HepG2 (cell line): ENCODE measurements around the gene PTGIR. TPM values are rescaled to one million over a fixed set of nuclear protein-coding genes. Genes with fewer than 3 reads are reported as not detected.
A peak's percentile ranks its signal among the peaks of the same experiment; 100 is the strongest.

Source experiments
- CBX2 ChIP-seq, 2 experiments: fragments of 200-600 bp in 1 of 2; sonication (generic); formaldehyde crosslinking in 1 of 2; IDR thresholded peaks; 2 replicates each; pipeline versions ENCODE4 v1.7.0 to v1.8.1; 2018 to 2022; ENCODE audit warnings: low read depth in 2 of 2, low read length in 1 of 2, mild to moderate bottlenecking in 1 of 2, missing genetic modification reagents in 1 of 2
- DNMT3B ChIP-seq: conservative IDR thresholded peaks from 2 replicates; pipeline ENCODE4 v1.6.1; 2016; ENCODE audit warnings: missing biosample characterization, control low read depth
- FOXO4 ChIP-seq: sonication (generic); formaldehyde crosslinking; conservative IDR thresholded peaks from 2 replicates; pipeline ENCODE4 v1.8.1; 2023; ENCODE audit warnings: missing genetic modification reagents
- GPN1 ChIP-seq: sonication (generic); formaldehyde crosslinking; IDR thresholded peaks from 2 replicates; pipeline ENCODE4 v1.5.1; 2020; ENCODE audit warnings: missing genetic modification reagents, borderline replicate concordance
- HNRNPUL1 ChIP-seq: fragments of 200-400 bp; formaldehyde crosslinking; IDR thresholded peaks from 2 replicates; pipeline ENCODE4 v1.6.1; 2017; ENCODE audit warnings: low read depth, mild to moderate bottlenecking, low read length, moderate library complexity
- IKZF4 ChIP-seq: sonication (generic); formaldehyde crosslinking; IDR thresholded peaks from 2 replicates; pipeline ENCODE4 v1.5.1; 2020; ENCODE audit warnings: borderline replicate concordance, mild to moderate bottlenecking, low read depth, missing genetic modification reagents; ENCODE audit errors: not compliant biosample characterization
- KDM5A ChIP-seq: fragments of 200-600 bp; sonication (generic); IDR thresholded peaks from 2 replicates; pipeline ENCODE4 v1.7.0; 2018; ENCODE audit warnings: antibody characterized with exemption, mild to moderate bottlenecking, low read length, borderline replicate concordance
- MXD1 ChIP-seq: sonication (generic); formaldehyde crosslinking; IDR thresholded peaks from 2 replicates; pipeline ENCODE4 v1.4.0; 2020; ENCODE audit warnings: mild to moderate bottlenecking, missing genetic modification reagents
- NCOR1 ChIP-seq: fragments of 200-600 bp; sonication (generic); IDR thresholded peaks from 2 replicates; pipeline ENCODE4 v1.7.0; 2017; ENCODE audit warnings: antibody characterized with exemption, low read length, borderline replicate concordance
- TAF1 ChIP-seq: sonication (generic); formaldehyde crosslinking; IDR thresholded peaks from 2 replicates; pipeline ENCODE4 v1.4.0; 2020; ENCODE audit warnings: missing genetic modification reagents
- TARDBP ChIP-seq: sonication (generic); formaldehyde crosslinking; IDR thresholded peaks from 2 replicates; pipeline ENCODE4 v1.8.0; 2022; ENCODE audit warnings: mild to moderate bottlenecking, missing genetic modification reagents
- TEAD3 ChIP-seq: optimal IDR thresholded peaks from 2 replicates; pipeline ENCODE3; 2016; ENCODE audit warnings: borderline replicate concordance
- THYN1 ChIP-seq: sonication (generic); formaldehyde crosslinking; IDR thresholded peaks from 2 replicates; pipeline ENCODE4 v1.8.1; 2023; ENCODE audit warnings: low read depth, mild to moderate bottlenecking, moderate library complexity, missing genetic modification reagents, borderline replicate concordance
- ZNF282 ChIP-seq: fragments of 450-650 bp; IDR thresholded peaks from 2 replicates; pipeline ENCODE4 v1.6.1; 2018; ENCODE audit not compliant: partially characterized antibody
- ZNF564 ChIP-seq: sonication (generic); formaldehyde crosslinking; IDR thresholded peaks from 2 replicates; pipeline ENCODE4 v1.8.1; 2023; ENCODE audit warnings: mild to moderate bottlenecking, missing genetic modification reagents
- ZNF577 ChIP-seq: sonication (generic); formaldehyde crosslinking; IDR thresholded peaks from 2 replicates; pipeline ENCODE4 v1.4.0; 2020; ENCODE audit warnings: mild to moderate bottlenecking, low read depth, missing genetic modification reagents, borderline replicate concordance
- ZNF589 ChIP-seq: sonication (generic); formaldehyde crosslinking; conservative IDR thresholded peaks from 2 replicates; pipeline ENCODE4 v1.8.0; 2022; ENCODE audit warnings: mild to moderate bottlenecking, moderate library complexity, missing genetic modification reagents
- ZNF605 ChIP-seq: sonication (generic); formaldehyde crosslinking; IDR thresholded peaks from 2 replicates; pipeline ENCODE4 v1.8.0; 2022; ENCODE audit warnings: mild to moderate bottlenecking, missing genetic modification reagents
- ZNF644 ChIP-seq: IDR thresholded peaks from 2 replicates; pipeline ENCODE4 v1.6.1; 2016; ENCODE audit warnings: low read depth
- ZNF75D ChIP-seq: sonication (generic); formaldehyde crosslinking; IDR thresholded peaks from 2 replicates; pipeline ENCODE4 v1.8.1; 2023; ENCODE audit warnings: missing genetic modification reagents, mild to moderate bottlenecking, borderline replicate concordance
- polyA plus RNA-seq, 8 experiments: library from polyadenylated mRNA; depleted of rRNA in 3 of 8; stranded (reverse) in 7 of 8; unstranded in 1 of 8; fragments of >200 nt; fragmentation: Illumina TruSeq in 4 of 8; extraction: Trizol in 4 of 8; gene quantifications; 2 replicates each; pipeline versions ENCODE4 v1.2.1 to v1.2.3, GENCODE V29; 2011 to 2016; ENCODE audit warnings: low read depth in 4 of 8, missing spikeins in 1 of 8, mixed read lengths in 1 of 8; ENCODE audit not compliant: insufficient read depth in 1 of 8
- total RNA-seq, 5 experiments: library from RNA; depleted of rRNA; stranded (reverse); fragments of >200 nt; fragmentation: Illumina TruSeq; extraction: Trizol; gene quantifications; 2 replicates each; pipeline ENCODE4 v1.2.3, GENCODE V29; 2016; ENCODE audit warnings: low read depth in 1 of 5
- TF ChIP-seq, protein P1 (sequence below): sonication (generic); formaldehyde crosslinking; IDR thresholded peaks from 2 replicates; pipeline ENCODE4 v1.9.0; 2021; ENCODE audit warnings: missing genetic modification reagents, borderline replicate concordance
- TF ChIP-seq, protein P2 (sequence below): sonication (generic); formaldehyde crosslinking; IDR thresholded peaks from 2 replicates; pipeline ENCODE4 v1.5.0; 2020; ENCODE audit warnings: mild to moderate bottlenecking, missing genetic modification reagents, moderate library complexity

The PTGIR gene
- total and polyA plus RNA-seq, 2 of the 13 experiments (the other 11 are each of a cell fraction or from before 2014, with no cell fraction given), result not detected

DNA sequence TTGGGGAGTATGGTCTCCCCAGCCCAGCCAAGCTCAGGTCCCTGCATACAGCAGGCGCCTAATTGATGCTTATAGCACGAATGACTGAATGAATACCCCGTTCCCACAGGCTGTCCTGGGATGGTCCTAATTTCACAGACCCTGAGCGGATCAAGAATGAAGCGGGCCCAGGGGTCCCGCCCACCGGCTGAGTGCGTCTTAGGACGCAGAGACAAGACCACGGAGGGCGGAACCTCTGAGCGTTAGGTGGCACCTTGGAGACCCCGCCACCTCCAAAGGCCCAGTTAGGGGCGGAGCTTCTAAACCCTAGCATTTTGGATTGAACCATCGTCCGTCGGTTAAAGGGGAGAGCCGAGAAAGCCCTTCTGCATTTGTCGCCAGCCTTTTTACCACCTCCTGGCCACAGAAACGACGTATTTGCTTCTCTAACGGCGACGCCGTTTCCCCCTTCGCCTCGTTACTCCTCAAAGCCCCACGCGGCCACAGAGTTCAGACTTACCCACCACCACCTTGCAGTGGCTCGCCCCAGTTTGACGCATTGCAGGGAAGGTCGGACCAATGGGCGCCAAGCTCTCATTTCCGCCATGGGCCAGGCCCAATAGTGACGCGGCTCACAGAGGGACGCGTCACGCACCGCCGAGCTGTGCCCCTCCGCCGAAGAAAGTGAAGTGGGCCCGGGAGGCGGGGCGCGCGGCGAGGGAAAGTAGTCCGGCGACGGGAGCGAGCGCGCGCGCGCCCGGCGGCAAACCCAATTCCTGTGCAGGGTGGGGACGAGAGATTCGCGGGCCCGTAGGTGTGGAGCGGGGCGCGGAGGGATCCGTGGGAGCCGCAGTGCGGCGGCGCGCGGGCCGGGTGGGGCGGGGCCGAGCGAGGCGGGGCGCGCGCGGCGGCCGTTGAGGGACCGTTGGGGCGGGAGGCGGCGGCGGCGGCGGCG lies 24.2 kb downstream of the PTGIR start (continued):
- TF ChIP-seq, protein P1, sequence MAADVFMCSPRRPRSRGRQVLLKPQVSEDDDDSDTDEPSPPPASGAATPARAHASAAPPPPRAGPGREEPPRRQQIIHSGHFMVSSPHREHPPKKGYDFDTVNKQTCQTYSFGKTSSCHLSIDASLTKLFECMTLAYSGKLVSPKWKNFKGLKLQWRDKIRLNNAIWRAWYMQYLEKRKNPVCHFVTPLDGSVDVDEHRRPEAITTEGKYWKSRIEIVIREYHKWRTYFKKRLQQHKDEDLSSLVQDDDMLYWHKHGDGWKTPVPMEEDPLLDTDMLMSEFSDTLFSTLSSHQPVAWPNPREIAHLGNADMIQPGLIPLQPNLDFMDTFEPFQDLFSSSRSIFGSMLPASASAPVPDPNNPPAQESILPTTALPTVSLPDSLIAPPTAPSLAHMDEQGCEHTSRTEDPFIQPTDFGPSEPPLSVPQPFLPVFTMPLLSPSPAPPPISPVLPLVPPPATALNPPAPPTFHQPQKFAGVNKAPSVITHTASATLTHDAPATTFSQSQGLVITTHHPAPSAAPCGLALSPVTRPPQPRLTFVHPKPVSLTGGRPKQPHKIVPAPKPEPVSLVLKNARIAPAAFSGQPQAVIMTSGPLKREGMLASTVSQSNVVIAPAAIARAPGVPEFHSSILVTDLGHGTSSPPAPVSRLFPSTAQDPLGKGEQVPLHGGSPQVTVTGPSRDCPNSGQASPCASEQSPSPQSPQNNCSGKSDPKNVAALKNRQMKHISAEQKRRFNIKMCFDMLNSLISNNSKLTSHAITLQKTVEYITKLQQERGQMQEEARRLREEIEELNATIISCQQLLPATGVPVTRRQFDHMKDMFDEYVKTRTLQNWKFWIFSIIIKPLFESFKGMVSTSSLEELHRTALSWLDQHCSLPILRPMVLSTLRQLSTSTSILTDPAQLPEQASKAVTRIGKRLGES (CRISPR knock-in tag), result no peak
- TF ChIP-seq ZNF564 (0 out of 2 replicates have a peak, but pooled peaks have one; percentile 24), KDM5A (peak; percentile 75; the same call in 1 of the 2 replicates), FOXO4 (CRISPR knock-in tag) (0 out of 2 replicates have a peak, but pooled peaks have one; percentile 29), NCOR1 (peak; percentile 29; the same call in 1 of the 2 replicates), ZNF577 (CRISPR knock-in tag) (no peak), ZNF75D (CRISPR knock-in tag) (no peak), ZNF644 (no peak), DNMT3B (CRISPR knock-in tag) (no peak), CBX2 (IDR thresholded peaks at IDR 0.05; ENCODE audit: low read depth, low read length) (no peak), CBX2 (CRISPR knock-in tag; IDR thresholded peaks at IDR 0.05; ENCODE audit: low read depth) (no peak), TAF1 (CRISPR knock-in tag) (peak; percentile 85), ZNF282 (no peak), MXD1 (CRISPR knock-in tag) (no peak), GPN1 (CRISPR knock-in tag) (no peak), IKZF4 (CRISPR knock-in tag) (no peak), HNRNPUL1 (no peak), THYN1 (CRISPR knock-in tag) (no peak), TARDBP (CRISPR knock-in tag) (peak; percentile 73; the same call in 1 of the 2 replicates), ZNF589 (CRISPR knock-in tag) (peak; percentile 84; the same call in 1 of the 2 replicates), ZNF605 (peak; percentile 65; the same call in 1 of the 2 replicates), TEAD3 (CRISPR knock-in tag) (peak; percentile 79)
- TF ChIP-seq, protein P2, sequence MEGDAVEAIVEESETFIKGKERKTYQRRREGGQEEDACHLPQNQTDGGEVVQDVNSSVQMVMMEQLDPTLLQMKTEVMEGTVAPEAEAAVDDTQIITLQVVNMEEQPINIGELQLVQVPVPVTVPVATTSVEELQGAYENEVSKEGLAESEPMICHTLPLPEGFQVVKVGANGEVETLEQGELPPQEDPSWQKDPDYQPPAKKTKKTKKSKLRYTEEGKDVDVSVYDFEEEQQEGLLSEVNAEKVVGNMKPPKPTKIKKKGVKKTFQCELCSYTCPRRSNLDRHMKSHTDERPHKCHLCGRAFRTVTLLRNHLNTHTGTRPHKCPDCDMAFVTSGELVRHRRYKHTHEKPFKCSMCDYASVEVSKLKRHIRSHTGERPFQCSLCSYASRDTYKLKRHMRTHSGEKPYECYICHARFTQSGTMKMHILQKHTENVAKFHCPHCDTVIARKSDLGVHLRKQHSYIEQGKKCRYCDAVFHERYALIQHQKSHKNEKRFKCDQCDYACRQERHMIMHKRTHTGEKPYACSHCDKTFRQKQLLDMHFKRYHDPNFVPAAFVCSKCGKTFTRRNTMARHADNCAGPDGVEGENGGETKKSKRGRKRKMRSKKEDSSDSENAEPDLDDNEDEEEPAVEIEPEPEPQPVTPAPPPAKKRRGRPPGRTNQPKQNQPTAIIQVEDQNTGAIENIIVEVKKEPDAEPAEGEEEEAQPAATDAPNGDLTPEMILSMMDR, result no peak
